Tibial artery (tissue), 4 donors: Measurements from ENCODE around the gene KLHL30.

ENCODE experiments used
- DNase-seq, 2 donors: peaks; one replicate each; pipeline ENCODE4 v3.0.0-alpha.2; 2019
- H3K27ac ChIP-seq, 2 donors: fragments of 200-600 bp; sonication (generic) in 1 of 2; 1 replicate in 1 of 2; 2 replicates in 1 of 2; pipeline ENCODE4 v1.5.1; 2018 to 2019; ENCODE audit warnings: mild to moderate bottlenecking in 1 of 2
- H3K27me3 ChIP-seq, 2 donors: fragments of 200-600 bp; sonication (generic) in 1 of 2; one replicate each; pipeline versions ENCODE4 v1.5.1 to v1.6.0; 2016 to 2019
- H3K36me3 ChIP-seq, 3 donors: fragments of 200-600 bp; sonication (generic) in 2 of 3; one replicate each; pipeline ENCODE4 v1.5.1; 2016 to 2019; ENCODE audit warnings: mild to moderate bottlenecking in 2 of 3
- H3K4me1 ChIP-seq, 4 donors: fragments of 200-600 bp; sonication (generic) in 2 of 4; 1 replicate in 3 of 4; 2 replicates in 1 of 4; pipeline ENCODE4 v1.5.1; 2016 to 2019
- H3K4me3 ChIP-seq, 2 donors: fragments of 200-600 bp; sonication (generic) in 1 of 2; 1 replicate in 1 of 2; 2 replicates in 1 of 2; pipeline ENCODE4 v1.5.1; 2018 to 2019; ENCODE audit warnings: mild to moderate bottlenecking in 2 of 2
- H3K9me3 ChIP-seq, 3 donors: fragments of 200-600 bp; sonication (generic) in 1 of 3; one replicate each; pipeline ENCODE4 v1.5.1; 2016 to 2019
- CTCF ChIP-seq, 2 experiments: fragments of 200-600 bp in 1 of 2; fragments of 450-650 bp in 1 of 2; IDR thresholded peaks; one replicate each; pipeline ENCODE4 v1.5.1; 2017 to 2019; ENCODE audit warnings: antibody characterized with exemption in 2 of 2, mild to moderate bottlenecking in 1 of 2, moderate library complexity in 1 of 2
- intact Hi-C: fragments of 100-400 bp; cut with DNase I; formaldehyde crosslinking; loops from one replicate; pipeline ENCODE4 v1.15.0; 2023; ENCODE audit warnings: low total_unique reads

KLHL30 gene

GRCh38 chr2:238098901-238099713 is 39.4 kb upstream of the KLHL30 start:
- no peak overlapping the region for H3K4me3 ChIP-seq
- intact Hi-C loops = no loop called here
- no peaks in the 10 kb centered on the region for H3K9me3 ChIP-seq
- no peaks in the 10 kb centered on the region for H3K4me1 ChIP-seq
- H3K27ac ChIP-seq = no peak overlapping the region
- H3K27me3 ChIP-seq = no peaks in the 10 kb centered on the region
- peaks cover 0 to 17% (median 4%) of the 10 kb centered on the region in 3 donors for H3K36me3 ChIP-seq
- TF ChIP-seq CTCF (IDR thresholded peaks at IDR 0.05) = no peak
- peak in 1 of 2 donors; percentile 43 for DNase-seq

GRCh38 chr2:238099714-238100048 is 38.8 kb upstream of the KLHL30 start:
- no peak for DNase-seq
- Histone ChIP-seq H3K4me1 (no peaks in the 10 kb centered on the region), H3K4me3 (no peak overlapping the region), H3K9me3 (no peaks in the 10 kb centered on the region), H3K27ac (no peak overlapping the region), H3K36me3 (peaks cover 0 to 14% (median 0%) of the 10 kb centered on the region in 3 donors), H3K27me3 (no peaks in the 10 kb centered on the region)
- intact Hi-C loops = no loop called here
- TF ChIP-seq CTCF (IDR thresholded peaks at IDR 0.05) = no peak

- no peak for DNase-seq
- intact Hi-C loops = no loop called here
- H3K9me3 ChIP-seq = no peaks in the 10 kb centered on the region
- no peaks in the 10 kb centered on the region for H3K4me1 ChIP-seq
- no peaks in the 10 kb centered on the region for H3K27me3 ChIP-seq
- TF ChIP-seq CTCF (IDR thresholded peaks at IDR 0.05) = no peak
- H3K4me3 ChIP-seq = no peak within 1 kb of the TSS
- peaks cover 0 to 8% (median 0%) of the 10 kb centered on the region in 3 donors for H3K36me3 ChIP-seq
- H3K27ac ChIP-seq = no peak within 1 kb of the TSS
Observed at GRCh38 chr2:238100049-238100820, 38.2 kb upstream of the KLHL30 start, which contains the start of gene ESPNL. Gene ESPNL, plus strand, starts transcription at chr2:238100340. Its CDS starts 80 bp downstream, at chr2:238100420.

- Histone ChIP-seq H3K4me3 (no peak overlapping the region), H3K4me1 (no peaks in the 10 kb centered on the region), H3K27ac (no peak overlapping the region), H3K27me3 (no peaks in the 10 kb centered on the region), H3K36me3 (peaks cover 0 to 4% (median 0%) of the 10 kb centered on the region in 3 donors), H3K9me3 (no peaks in the 10 kb centered on the region)
- no peak for TF ChIP-seq CTCF (IDR thresholded peaks at IDR 0.05)
- intact Hi-C loops = no loop called here
- DNase-seq = peak in 1 of 2 donors; percentile 41
Observed at GRCh38 chr2:238100821-238101771, 37.4 kb upstream of the KLHL30 start.
